HCT116 (cell line): ENCODE results near the gene PLEKHG3. TPM values are rescaled to one million over a fixed set of nuclear protein-coding genes. Genes with fewer than 3 reads are reported as not detected.

Experiments
- ATAC-seq: fragments of 200-7000 bp; cut with Tn5 transposase; 2 replicates; pipeline ENCODE4 v1.9.1; 2020; ENCODE audit warnings: mild to moderate bottlenecking, moderate library complexity
- BruUV-seq: library from RNA; stranded (reverse); fragments of 400-500 nt; replicated peaks from 2 replicates; lab custom pipeline; 2021; lab: Mats Ljungman, UMichigan
- CTCF ChIA-PET: fragments of 300-600 bp; sonication (Branson Sonifier 250); formaldehyde crosslinking; loops from one replicate; lab custom pipeline; 2021; ENCODE audit warnings: antibody characterized with exemption; lab: Charles Lee
- POLR2A ChIA-PET: fragments of 300-600, 350-600 bp; sonication (Branson Sonifier 250); formaldehyde crosslinking; loops from one replicate; lab custom pipeline; 2021; ENCODE audit warnings: antibody characterized with exemption; lab: Charles Lee
- RAD21 ChIA-PET, 2 experiments: fragments of 300-600 bp; sonication (Branson Sonifier 250); formaldehyde crosslinking; loops; one replicate each; lab custom pipeline; 2023; ENCODE audit warnings: low total read pairs in 2 of 2; ENCODE audit not compliant: uncharacterized antibody in 2 of 2, unreplicated experiment in 2 of 2, low non-redundant PET in 1 of 2; lab: Charles Lee
- DNase-seq: peaks from one replicate; pipeline ENCODE4 v3.0.0-alpha.2; 2010; ENCODE audit warnings: low read depth, low spot score
- H2AFZ ChIP-seq: fragments of 200-600 bp; shearing (Covaris generic), sonication (generic); 2 replicates; pipeline ENCODE4 v1.6.1; 2017; ENCODE audit warnings: low read depth, mixed run types, mixed read lengths, antibody characterized with exemption, low read length; ENCODE audit not compliant: poor library complexity, severe bottlenecking
- H3K27ac ChIP-seq: 2 replicates; pipeline ENCODE4 v1.5.1; 2012; ENCODE audit warnings: low read depth, low read length
- H3K27me3 ChIP-seq: fragments of 200-600 bp; sonication (generic); 2 replicates; pipeline ENCODE4 v1.6.1; 2016; ENCODE audit warnings: mixed run types, low read length, mixed read lengths; ENCODE audit not compliant: insufficient read depth
- H3K36me3 ChIP-seq, 2 experiments: fragments of 200-500 bp in 1 of 2; fragments of 200-600 bp in 1 of 2; sonication (Bioruptor generic) in 1 of 2; sonication (generic) in 1 of 2; 2 replicates each; pipeline versions ENCODE4 v1.5.1 to v1.6.1; 2014 to 2016; ENCODE audit warnings: low read length in 2 of 2, inconsistent platforms in 1 of 2, mixed read lengths in 1 of 2, mixed run types in 1 of 2; ENCODE audit not compliant: insufficient read depth in 2 of 2, control insufficient read depth in 1 of 2
- H3K4me1 ChIP-seq, 2 experiments: fragments of 200-600 bp in 1 of 2; sonication (generic) in 1 of 2; 2 replicates each; pipeline versions ENCODE4 v1.5.1 to v1.6.1; 2012 to 2017; ENCODE audit warnings: low read length in 2 of 2, inconsistent platforms in 1 of 2, mild to moderate bottlenecking in 1 of 2, mixed read lengths in 1 of 2, mixed run types in 1 of 2, moderate library complexity in 1 of 2; ENCODE audit not compliant: insufficient read depth in 2 of 2, control insufficient read depth in 1 of 2
- H3K4me2 ChIP-seq: fragments of 200-600 bp; sonication (generic); 2 replicates; pipeline ENCODE4 v1.6.1; 2017; ENCODE audit warnings: mixed run types, low read length, mixed read lengths
- H3K4me3 ChIP-seq, 2 experiments: fragments of 200-600 bp in 1 of 2; sonication (generic) in 1 of 2; replicated peaks in 1 of 2; 2 replicates each; pipeline ENCODE4 v1.5.1; 2011 to 2016; ENCODE audit warnings: low read length in 2 of 2, control low read depth in 1 of 2, low read depth in 1 of 2, mild to moderate bottlenecking in 1 of 2, mixed read lengths in 1 of 2, mixed run types in 1 of 2
- H3K79me2 ChIP-seq: fragments of 200-600 bp; sonication (generic); 2 replicates; pipeline ENCODE4 v1.6.1; 2017; ENCODE audit warnings: mild to moderate bottlenecking, mixed run types, low read length, moderate library complexity, mixed read lengths; ENCODE audit not compliant: insufficient read depth
- H3K9ac ChIP-seq: fragments of 200-600 bp; sonication (generic); 2 replicates; pipeline ENCODE4 v1.6.1; 2016; ENCODE audit warnings: low read length, mixed read lengths
- H3K9me2 ChIP-seq: fragments of 200-600 bp; sonication (generic), shearing (Covaris generic); 2 replicates; pipeline ENCODE4 v1.6.1; 2017; ENCODE audit warnings: mixed run types, mild to moderate bottlenecking, moderate library complexity; ENCODE audit not compliant: insufficient read depth
- H3K9me3 ChIP-seq, 2 experiments: fragments of 200-500 bp in 1 of 2; fragments of 200-600 bp in 1 of 2; sonication (Bioruptor generic) in 1 of 2; sonication (generic) in 1 of 2; 2 replicates each; pipeline ENCODE4 v1.6.1; 2014 to 2017; ENCODE audit warnings: low read length in 2 of 2, mixed read lengths in 2 of 2, inconsistent platforms in 1 of 2, low read depth in 1 of 2, mild to moderate bottlenecking in 1 of 2, mixed run types in 1 of 2, moderate library complexity in 1 of 2; ENCODE audit not compliant: control insufficient read depth in 1 of 2, insufficient read depth in 1 of 2
- H4K20me1 ChIP-seq: fragments of 200-600 bp; sonication (generic), shearing (Covaris generic); 2 replicates; pipeline ENCODE4 v1.6.1; 2017; ENCODE audit warnings: mixed run types, mild to moderate bottlenecking, moderate library complexity; ENCODE audit not compliant: insufficient read depth
- CTCF ChIP-seq, 3 experiments: fragments of 200-600 bp in 1 of 3; sonication (generic) in 1 of 3; IDR thresholded peaks in 2 of 3; conservative IDR thresholded peaks in 1 of 3; 2 replicates each; pipeline ENCODE4 v1.5.1; 2012 to 2017; ENCODE audit warnings: low read depth in 2 of 3, low read length in 2 of 3, antibody characterized with exemption in 1 of 3, borderline replicate concordance in 1 of 3, control low read depth in 1 of 3, mild to moderate bottlenecking in 1 of 3, mixed read lengths in 1 of 3, mixed run types in 1 of 3, moderate library complexity in 1 of 3; ENCODE audit not compliant: insufficient read depth in 1 of 3
- EGR1 ChIP-seq: IDR thresholded peaks from 2 replicates; pipeline ENCODE4 v1.6.1; 2012; ENCODE audit warnings: low read depth
- ELF1 ChIP-seq: IDR thresholded peaks from 2 replicates; pipeline ENCODE4 v1.6.1; 2012; ENCODE audit warnings: low read depth, borderline replicate concordance
- EZH2phosphoT487 ChIP-seq: fragments of 200-600 bp; IDR thresholded peaks from 2 replicates; pipeline ENCODE4 v1.6.1; 2018; ENCODE audit warnings: antibody characterized with exemption, borderline replicate concordance
- FOSL1 ChIP-seq: IDR thresholded peaks from 2 replicates; pipeline ENCODE4 v1.6.1; 2012; ENCODE audit warnings: low read depth
- JUND ChIP-seq: IDR thresholded peaks from 2 replicates; pipeline ENCODE4 v1.6.1; 2012
- RAD21 ChIP-seq: IDR thresholded peaks from 2 replicates; pipeline ENCODE4 v1.6.1; 2012; ENCODE audit warnings: low read depth, mild to moderate bottlenecking
- REST ChIP-seq: IDR thresholded peaks from 2 replicates; pipeline ENCODE4 v1.6.1; 2012; ENCODE audit warnings: low read depth
- ZFX ChIP-seq: fragments of 450-650 bp; IDR thresholded peaks from 2 replicates; pipeline ENCODE4 v1.6.1; 2017
- intact Hi-C: fragments of 100-400 bp; cut with micrococcal nuclease; formaldehyde crosslinking; loops from 2 replicates; pipeline ENCODE4 v1.10.0; 2022
- total RNA-seq: library from RNA; stranded (reverse); gene quantifications from one replicate; pipeline ENCODE4 v1.2.1, GENCODE V29; 2021; ENCODE audit not compliant: unreplicated experiment

The PLEKHG3 gene
- total RNA-seq, 1 experiment from 2014 or later: 55.6 TPM

GRCh38 chr14:64752909-64753308, 48.7 kb downstream of the PLEKHG3 start:
- Histone ChIP-seq H3K79me2 (no peaks in the 10 kb centered on the region), H3K27me3 (no peaks in the 10 kb centered on the region), H3K9me2 (no peaks in the 10 kb centered on the region), H4K20me1 (no peaks in the 10 kb centered on the region), H2AFZ (no peak overlapping the region), H3K9me3 (no peaks in the 10 kb centered on the region), H3K4me3 (no peak overlapping the region), H3K9ac (no peak overlapping the region), H3K4me2 (no peak overlapping the region), H3K36me3 (no peaks in the 10 kb centered on the region; a peak in 1 of 4 replicates), H3K4me1 (peaks cover 4 to 8% of the 10 kb centered on the region in 2 experiments; a peak in 3 of 4 replicates), H3K27ac (no peak overlapping the region)
- POLR2A ChIA-PET: no interaction called here
- TF ChIP-seq ELF1: no peak
- TF ChIP-seq REST: no peak
- TF ChIP-seq ZFX: no peak
- no peak for TF ChIP-seq RAD21
- no peak for TF ChIP-seq EGR1
- no peak for TF ChIP-seq EZH2phosphoT487
- no peak for TF ChIP-seq FOSL1
- no peak for TF ChIP-seq CTCF (IDR thresholded peaks at IDR 0.05 in 2 of 3, conservative IDR thresholded peaks at IDR 0.05 in 1 of 3; ENCODE audit: borderline replicate concordance in 1 of 3, insufficient read depth in 1 of 3, low read depth in 2 of 3, low read length in 2 of 3)
- no peak for TF ChIP-seq JUND
- no TSS peak for BruUV-seq
- intact Hi-C loops: no loop called here
- CTCF ChIA-PET: interaction anchor here (1.1 kb wide), 1 partner anchor 12 kb away, joined by 3 read pairs; no protein-coding TSS in a partner anchor
- RAD21 ChIA-PET: no interaction called here
- DNase-seq (no peak), ATAC-seq (no peak)
